Hepatocyte (in vitro differentiated cells): ENCODE measurements around the gene PITPNB. TPM values are rescaled to one million over a fixed set of nuclear protein-coding genes. Genes with fewer than 3 reads are reported as not detected.
A peak's percentile ranks its signal among the peaks of the same experiment; 100 is the strongest.

Experiments
- DNase-seq: peaks from one replicate; pipeline ENCODE4 v3.0.0-alpha.2; 2016; ENCODE audit warnings: low spot score
- H2AFZ ChIP-seq: fragments of 200-600 bp; sonication (generic); 2 replicates; pipeline ENCODE4 v1.6.0; 2016; ENCODE audit warnings: antibody characterized with exemption, mild to moderate bottlenecking
- H3K27ac ChIP-seq: fragments of 200-600 bp; sonication (generic); 2 replicates; pipeline ENCODE4 v1.5.1; 2016; ENCODE audit warnings: mild to moderate bottlenecking
- H3K27me3 ChIP-seq: fragments of 200-600 bp; sonication (generic); 2 replicates; pipeline ENCODE4 v1.6.1; 2016
- H3K36me3 ChIP-seq: fragments of 200-600 bp; sonication (generic); replicated peaks from 2 replicates; pipeline ENCODE4 v1.5.1; 2016; ENCODE audit warnings: low read depth; ENCODE audit not compliant: insufficient read depth
- H3K4me1 ChIP-seq: fragments of 200-600 bp; sonication (generic); 2 replicates; pipeline ENCODE4 v1.5.1; 2016; ENCODE audit warnings: mild to moderate bottlenecking, moderate library complexity; ENCODE audit not compliant: insufficient read depth
- H3K4me2 ChIP-seq: fragments of 200-600 bp; sonication (generic); 2 replicates; pipeline ENCODE4 v1.6.0; 2016
- H3K4me3 ChIP-seq: fragments of 200-600 bp; sonication (generic); 2 replicates; pipeline ENCODE4 v1.5.1; 2016; ENCODE audit warnings: mild to moderate bottlenecking
- H3K79me2 ChIP-seq: fragments of 200-600 bp; sonication (generic); 2 replicates; pipeline ENCODE4 v1.6.0; 2017; ENCODE audit warnings: mild to moderate bottlenecking
- H3K9me2 ChIP-seq: fragments of 200-600 bp; sonication (generic); replicated peaks from 2 replicates; pipeline ENCODE4 v1.6.0; 2017; ENCODE audit warnings: mild to moderate bottlenecking; ENCODE audit not compliant: insufficient read depth
- H3K9me3 ChIP-seq: fragments of 200-600 bp; sonication (generic); 2 replicates; pipeline ENCODE4 v1.5.1; 2016; ENCODE audit warnings: low read depth, mild to moderate bottlenecking
- H4K20me1 ChIP-seq: fragments of 200-600 bp; sonication (generic); 2 replicates; pipeline ENCODE4 v1.6.0; 2016; ENCODE audit warnings: mild to moderate bottlenecking; ENCODE audit not compliant: insufficient read depth, poor library complexity, severe bottlenecking
- EZH2 ChIP-seq: fragments of 200-600 bp; sonication (generic); IDR thresholded peaks from 2 replicates; pipeline ENCODE4 v1.6.1; 2016; ENCODE audit warnings: antibody characterized with exemption, mild to moderate bottlenecking, borderline replicate concordance
- EZH2phosphoT487 ChIP-seq: fragments of 200-600 bp; sonication (generic); IDR thresholded peaks from one replicate; pipeline ENCODE4 v1.6.1; 2018; ENCODE audit warnings: antibody characterized with exemption, mild to moderate bottlenecking, low read depth, moderate library complexity; ENCODE audit not compliant: unreplicated experiment, severe bottlenecking
- WGBS: methylation state at CpG from one replicate; pipeline ENCODE4 v1.1.6; 2016; ENCODE audit warnings: low lambda C conversion rate; ENCODE audit errors: missing lambda C conversion rate; 5-methylcytosine and 5-hydroxymethylcytosine counted together
- polyA plus RNA-seq: library from polyadenylated mRNA; unstranded; fragments of >200 nt; fragmentation: Nextera tagmentation; extraction: Ambion mirVana; gene quantifications from 2 replicates; pipeline ENCODE4 v1.2.1, GENCODE V29; 2016
- total RNA-seq: library from RNA; depleted of rRNA; stranded (reverse); fragments of >200 nt; gene quantifications from 2 replicates; pipeline ENCODE4 v1.2.3, GENCODE V29; 2014
- TF ChIP-seq, protein P1 (sequence below): fragments of 200-600 bp; sonication (generic); IDR thresholded peaks from 2 replicates; pipeline ENCODE4 v1.5.1; 2016; ENCODE audit warnings: antibody characterized with exemption, mild to moderate bottlenecking; ENCODE audit not compliant: poor library complexity

PITPNB gene
- total RNA-seq (28.2 and 38.7 TPM in 2 replicates), polyA plus RNA-seq (49.3 and 65.3 TPM in 2 replicates)

- Histone ChIP-seq H3K4me3 (peak within 1 kb of the TSS; percentile 64), H3K27ac (peak within 1 kb of the TSS; percentile 97), H3K27me3 (no peaks in the 10 kb centered on the region), H3K4me1 (peaks cover 32% of the 10 kb centered on the region), H3K36me3 (no peaks in the 10 kb centered on the region), H3K9me3 (no peaks in the 10 kb centered on the region), H3K79me2 (peaks cover 78% of the 10 kb centered on the region), H3K4me2 (peak within 1 kb of the TSS; percentile 89), H3K9me2 (no peaks in the 10 kb centered on the region), H4K20me1 (peaks cover 42% of the 10 kb centered on the region), H2AFZ (peak within 1 kb of the TSS; percentile 72)
- DNase-seq: peak; percentile 100
- WGBS: under 1% methylated on average over 51 of the region's 68 CpGs
- TF ChIP-seq EZH2phosphoT487: no peak
- no peak for TF ChIP-seq EZH2
These were observed at the start of gene PITPNB for GRCh38 chr22:27919222-27919941. TSS of gene PITPNB (minus strand) at chr22:27919256. CDS start at chr22:27919191, 65 bp downstream.

- Histone ChIP-seq H3K9me2 (no peaks in the 10 kb centered on the region), H4K20me1 (no peaks in the 10 kb centered on the region), H3K27me3 (no peaks in the 10 kb centered on the region), H3K27ac (no peak overlapping the region), H3K4me1 (no peaks in the 10 kb centered on the region), H3K79me2 (no peaks in the 10 kb centered on the region), H3K4me2 (no peak overlapping the region), H3K4me3 (no peak overlapping the region), H3K36me3 (no peaks in the 10 kb centered on the region), H2AFZ (no peak overlapping the region), H3K9me3 (no peaks in the 10 kb centered on the region)
- DNase-seq: no peak
- TF ChIP-seq EZH2 (no peak), EZH2phosphoT487 (no peak)
- TF ChIP-seq, protein P1, sequence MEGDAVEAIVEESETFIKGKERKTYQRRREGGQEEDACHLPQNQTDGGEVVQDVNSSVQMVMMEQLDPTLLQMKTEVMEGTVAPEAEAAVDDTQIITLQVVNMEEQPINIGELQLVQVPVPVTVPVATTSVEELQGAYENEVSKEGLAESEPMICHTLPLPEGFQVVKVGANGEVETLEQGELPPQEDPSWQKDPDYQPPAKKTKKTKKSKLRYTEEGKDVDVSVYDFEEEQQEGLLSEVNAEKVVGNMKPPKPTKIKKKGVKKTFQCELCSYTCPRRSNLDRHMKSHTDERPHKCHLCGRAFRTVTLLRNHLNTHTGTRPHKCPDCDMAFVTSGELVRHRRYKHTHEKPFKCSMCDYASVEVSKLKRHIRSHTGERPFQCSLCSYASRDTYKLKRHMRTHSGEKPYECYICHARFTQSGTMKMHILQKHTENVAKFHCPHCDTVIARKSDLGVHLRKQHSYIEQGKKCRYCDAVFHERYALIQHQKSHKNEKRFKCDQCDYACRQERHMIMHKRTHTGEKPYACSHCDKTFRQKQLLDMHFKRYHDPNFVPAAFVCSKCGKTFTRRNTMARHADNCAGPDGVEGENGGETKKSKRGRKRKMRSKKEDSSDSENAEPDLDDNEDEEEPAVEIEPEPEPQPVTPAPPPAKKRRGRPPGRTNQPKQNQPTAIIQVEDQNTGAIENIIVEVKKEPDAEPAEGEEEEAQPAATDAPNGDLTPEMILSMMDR: no peak
- 94% methylated on average over 15 of the region's 15 CpGs for WGBS
These were observed 47.4 kb upstream of the PITPNB start for GRCh38 chr22:27966168-27967064.

- Histone ChIP-seq H3K79me2 (no peaks in the 10 kb centered on the region), H4K20me1 (no peaks in the 10 kb centered on the region), H3K36me3 (no peaks in the 10 kb centered on the region), H3K9me2 (no peaks in the 10 kb centered on the region), H2AFZ (no peak overlapping the region), H3K4me3 (no peak overlapping the region), H3K27ac (peak overlapping the region; percentile 17), H3K27me3 (no peaks in the 10 kb centered on the region), H3K9me3 (no peaks in the 10 kb centered on the region), H3K4me2 (no peak overlapping the region), H3K4me1 (no peaks in the 10 kb centered on the region)
- DNase-seq: no peak
- 68% methylated on average over 9 of the region's 9 CpGs for WGBS
- TF ChIP-seq, protein P1: no peak
These were observed 43.4 kb upstream of the PITPNB start for GRCh38 chr22:27962268-27963044.
